ENCODE results near the gene BMPR1B.

Gene BMPR1B

DNA sequence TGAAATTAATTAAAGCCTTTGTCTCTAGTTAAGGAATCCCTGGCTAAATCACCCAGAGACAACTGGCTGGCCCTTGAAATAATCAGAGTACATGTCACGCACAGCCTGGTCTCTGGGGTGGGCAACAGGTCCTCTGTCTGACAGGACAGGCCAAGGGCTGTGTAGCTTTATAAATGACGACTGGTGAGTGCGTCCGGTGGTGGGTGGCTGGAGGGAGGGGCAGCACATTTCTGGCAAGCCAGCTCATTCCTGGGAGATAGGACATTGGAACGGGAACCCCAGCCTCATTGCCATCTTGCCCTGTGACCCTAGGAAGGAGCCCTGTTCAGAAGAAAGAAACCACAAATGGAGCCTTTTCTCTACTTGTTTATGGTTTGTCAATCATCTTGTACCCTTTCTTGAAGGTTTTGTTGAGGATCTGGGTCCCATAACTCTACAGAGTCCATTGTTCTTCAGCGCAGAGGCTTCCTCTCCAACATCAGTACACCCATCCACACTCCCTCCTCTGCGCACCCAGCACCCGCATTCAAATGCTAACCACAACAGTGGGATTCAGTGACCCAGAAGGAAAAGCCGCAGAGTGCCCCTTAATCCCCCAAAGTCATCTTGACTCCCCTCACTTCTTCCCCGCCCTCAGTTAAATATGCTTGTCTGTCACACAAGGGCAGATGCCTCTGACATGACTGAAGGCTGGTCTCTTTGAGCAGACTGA lies 422.9 kb downstream of the BMPR1B start:
- DNase-seq (ENCODE audit: low read depth) = no peak
- no peak overlapping the region for H3K4me3 ChIP-seq (ENCODE audit: low read depth, low read length)
- TF ChIP-seq, protein P1, sequence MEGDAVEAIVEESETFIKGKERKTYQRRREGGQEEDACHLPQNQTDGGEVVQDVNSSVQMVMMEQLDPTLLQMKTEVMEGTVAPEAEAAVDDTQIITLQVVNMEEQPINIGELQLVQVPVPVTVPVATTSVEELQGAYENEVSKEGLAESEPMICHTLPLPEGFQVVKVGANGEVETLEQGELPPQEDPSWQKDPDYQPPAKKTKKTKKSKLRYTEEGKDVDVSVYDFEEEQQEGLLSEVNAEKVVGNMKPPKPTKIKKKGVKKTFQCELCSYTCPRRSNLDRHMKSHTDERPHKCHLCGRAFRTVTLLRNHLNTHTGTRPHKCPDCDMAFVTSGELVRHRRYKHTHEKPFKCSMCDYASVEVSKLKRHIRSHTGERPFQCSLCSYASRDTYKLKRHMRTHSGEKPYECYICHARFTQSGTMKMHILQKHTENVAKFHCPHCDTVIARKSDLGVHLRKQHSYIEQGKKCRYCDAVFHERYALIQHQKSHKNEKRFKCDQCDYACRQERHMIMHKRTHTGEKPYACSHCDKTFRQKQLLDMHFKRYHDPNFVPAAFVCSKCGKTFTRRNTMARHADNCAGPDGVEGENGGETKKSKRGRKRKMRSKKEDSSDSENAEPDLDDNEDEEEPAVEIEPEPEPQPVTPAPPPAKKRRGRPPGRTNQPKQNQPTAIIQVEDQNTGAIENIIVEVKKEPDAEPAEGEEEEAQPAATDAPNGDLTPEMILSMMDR (IDR thresholded peaks at IDR 0.05; ENCODE audit: insufficient read depth, low read depth, low read length, missing control alignments) = no peak

DNA sequence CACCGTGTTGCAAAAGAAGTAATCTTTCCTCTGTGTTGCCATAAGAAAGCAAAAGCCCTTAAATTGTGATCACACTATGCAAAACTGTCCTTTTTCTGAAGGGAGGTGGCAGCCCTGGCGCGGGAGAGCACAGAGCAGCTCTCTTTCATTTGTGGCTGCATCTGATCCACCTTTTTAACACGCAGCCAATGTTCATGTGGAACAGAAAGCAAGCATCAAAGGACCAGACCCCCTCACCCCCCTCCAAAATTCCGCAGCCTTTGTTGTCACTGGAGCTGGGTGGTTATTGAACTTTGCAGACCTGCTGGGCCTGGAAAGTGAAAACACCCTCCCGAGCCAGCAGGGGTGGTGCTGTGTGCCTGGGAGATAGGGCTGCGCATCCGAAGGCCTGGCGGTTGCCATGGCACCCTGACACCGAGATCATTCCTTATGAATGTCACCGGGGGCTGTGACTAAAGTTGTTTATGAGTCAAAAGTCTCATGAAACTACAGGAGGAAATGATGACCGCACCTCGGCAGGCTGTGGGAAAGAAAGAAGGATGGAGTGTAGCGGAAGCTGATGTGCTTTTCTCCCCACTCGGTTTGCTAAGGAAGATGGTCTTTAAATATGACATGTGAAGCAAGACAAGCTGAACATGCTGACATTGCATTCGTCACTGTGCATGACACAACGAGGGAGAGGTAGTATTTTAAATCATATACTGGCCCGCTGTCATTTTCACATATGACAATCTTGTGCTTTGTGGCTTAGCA lies 423.7 kb downstream of the BMPR1B start:
- TF ChIP-seq, protein P1 (IDR thresholded peaks at IDR 0.05; ENCODE audit: insufficient read depth, low read depth, low read length, missing control alignments) = no peak
- DNase-seq (ENCODE audit: low read depth) = peak; percentile 18
- no peak overlapping the region for H3K4me3 ChIP-seq (ENCODE audit: low read depth, low read length)

DNA sequence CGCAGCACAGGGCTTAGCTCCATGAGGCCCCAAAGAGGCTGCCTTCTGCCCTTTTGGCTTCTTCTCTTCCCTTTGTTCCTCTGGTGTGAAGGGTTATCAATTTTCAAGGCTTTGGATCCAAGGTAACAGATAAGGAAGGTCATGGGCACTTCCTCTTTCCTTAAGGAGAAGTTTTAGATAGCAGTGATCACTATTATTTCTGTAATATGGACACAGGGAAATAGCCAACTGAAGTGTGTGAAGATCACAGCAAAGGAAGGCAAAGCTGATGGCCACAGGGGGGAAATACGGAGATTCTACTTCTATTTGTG lies 424.2 kb downstream of the BMPR1B start:
- no peak for DNase-seq (ENCODE audit: low read depth)
- TF ChIP-seq, protein P1 (IDR thresholded peaks at IDR 0.05; ENCODE audit: insufficient read depth, low read depth, low read length, missing control alignments) = no peak
- no peak overlapping the region for H3K4me3 ChIP-seq (ENCODE audit: low read depth, low read length)

DNA sequence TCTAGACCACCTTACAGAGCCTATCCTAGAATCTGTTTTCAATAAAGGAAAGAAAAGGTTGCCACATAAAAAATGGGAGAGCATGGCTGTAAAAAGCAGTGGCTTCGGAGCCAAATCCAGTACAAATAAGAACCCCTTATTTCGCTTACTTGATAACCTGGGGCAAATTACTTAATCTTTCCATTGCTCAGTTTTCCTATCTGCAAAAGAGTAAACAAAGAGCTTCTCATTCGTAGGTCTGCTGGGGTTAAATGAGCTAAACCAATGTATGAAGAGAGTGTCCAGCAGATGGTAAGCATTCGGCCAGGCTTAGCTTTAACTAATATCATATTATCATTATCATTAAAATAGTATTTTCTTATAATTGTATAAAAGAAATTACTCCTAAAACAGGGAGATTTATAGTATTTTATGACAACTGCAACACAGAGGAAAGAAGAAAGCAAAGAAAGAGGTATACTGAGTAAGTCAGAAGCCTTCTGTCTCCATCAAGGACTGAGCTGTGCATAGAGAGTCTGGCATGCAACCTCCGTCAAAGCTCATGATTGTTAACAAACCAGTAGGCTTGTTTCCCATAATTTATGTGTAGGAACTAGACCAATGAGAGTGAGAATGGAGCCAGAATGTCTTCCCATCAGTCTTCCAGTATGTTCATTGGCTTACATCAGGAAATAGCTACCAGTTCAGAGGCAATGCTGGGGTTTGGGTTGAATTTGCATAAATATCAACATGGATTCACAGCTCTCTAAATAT lies 426.1 kb downstream of the BMPR1B start:
- TF ChIP-seq, protein P1 (IDR thresholded peaks at IDR 0.05; ENCODE audit: insufficient read depth, low read depth, low read length, missing control alignments) = no peak
- no peak overlapping the region for H3K4me3 ChIP-seq (ENCODE audit: low read depth, low read length)
- DNase-seq (ENCODE audit: low read depth) = no peak

DNA sequence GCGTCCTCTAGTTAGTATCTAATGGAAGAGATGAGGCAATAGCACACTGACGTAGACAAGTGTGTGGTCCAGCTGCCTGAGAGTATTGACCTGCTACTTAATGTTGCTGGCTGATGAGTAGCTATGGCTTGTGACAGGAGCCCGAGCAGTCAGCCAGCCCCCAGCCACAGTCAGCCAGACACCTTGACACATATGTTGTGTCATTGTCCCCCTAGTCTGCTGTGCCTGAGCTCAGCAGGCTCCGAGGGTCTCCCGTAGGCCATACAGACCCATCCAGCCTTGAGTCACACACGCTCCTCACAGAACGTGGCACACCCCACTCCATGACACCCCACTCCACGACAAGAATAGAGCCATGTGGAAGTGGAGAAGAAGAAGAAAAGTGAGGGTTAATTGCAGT lies 428.9 kb downstream of the BMPR1B start:
- no peak overlapping the region for H3K4me3 ChIP-seq (ENCODE audit: low read depth, low read length)
- no peak for DNase-seq (ENCODE audit: low read depth)
- TF ChIP-seq, protein P1 (IDR thresholded peaks at IDR 0.05; ENCODE audit: insufficient read depth, low read depth, low read length, missing control alignments) = no peak

DNA sequence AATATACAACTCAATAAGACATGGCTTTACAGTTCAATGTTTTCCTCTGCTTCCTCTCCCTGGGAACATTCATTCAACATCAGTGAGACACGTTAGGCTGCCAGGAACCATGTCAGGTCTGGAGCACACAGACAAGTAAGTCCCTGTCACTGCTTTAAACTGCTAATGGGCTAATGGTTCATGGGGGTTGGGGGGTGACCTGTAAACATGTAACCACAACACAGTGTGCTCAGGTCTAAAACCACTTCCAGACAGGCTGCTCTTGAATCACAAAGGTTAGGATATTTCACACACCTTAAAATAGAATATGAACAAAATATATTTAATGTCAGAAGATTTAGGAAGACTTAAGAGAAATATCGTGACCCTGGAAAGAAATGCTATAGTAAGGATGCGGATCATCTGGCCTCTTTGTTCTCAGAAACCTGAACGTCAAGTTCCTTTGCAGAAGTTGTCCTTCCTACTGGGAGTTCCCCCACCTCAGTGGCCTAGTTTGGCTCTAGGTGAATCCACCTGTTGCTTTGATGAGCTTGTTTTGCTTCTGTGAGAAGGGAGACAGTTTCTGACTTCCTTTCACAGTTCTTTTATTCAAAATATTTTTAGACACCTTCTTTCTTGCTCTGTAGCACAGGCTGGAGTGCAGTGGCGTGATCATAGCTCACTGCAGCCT lies 431.1 kb downstream of the BMPR1B start:
- DNase-seq (ENCODE audit: low read depth) = peak; percentile 48

More for the DNA sequence above, 431.1 kb downstream of the BMPR1B start:
- no peak overlapping the region for H3K4me3 ChIP-seq (ENCODE audit: low read depth, low read length)
- TF ChIP-seq, protein P1 (IDR thresholded peaks at IDR 0.05; ENCODE audit: insufficient read depth, low read depth, low read length, missing control alignments) = no peak

Data from GM12865 (cell line).